Measurements from ENCODE around the gene TSC22D2. TPM values are rescaled to one million over a fixed set of nuclear protein-coding genes. Genes with fewer than 3 reads are reported as not detected.

The TSC22D2 gene
- total RNA-seq, 4 donors from 2014 or later: 8.5 to 20.0 (median 15.2) TPM

DNA sequence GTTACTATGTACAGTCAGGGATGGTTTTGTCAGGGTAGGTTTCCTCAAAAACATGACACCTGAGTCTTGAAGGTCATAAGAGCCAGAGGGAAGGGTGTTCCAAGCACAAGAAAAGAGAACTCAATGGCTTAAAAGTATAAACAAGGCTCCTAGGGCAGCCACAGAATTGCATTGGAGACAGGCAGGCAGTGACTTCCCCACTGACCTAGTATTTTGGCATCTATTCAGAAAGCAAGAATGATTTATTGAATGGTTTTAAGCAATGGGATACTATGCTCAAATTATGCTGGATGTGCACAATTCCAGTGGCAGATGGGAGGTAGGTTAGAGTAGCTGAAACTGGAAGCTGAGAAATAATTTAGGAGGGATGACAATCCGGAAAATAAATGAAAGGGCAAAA is 54.0 kb downstream of the TSC22D2 start:
- WGBS, 2 donors: 100% methylated on average over 1 of the region's 1 CpG
- H3K4me1 ChIP-seq: no peaks in the 10 kb centered on the region
- no peak for DNase-seq
- H3K4me3 ChIP-seq: no peak overlapping the region
- no peaks in the 10 kb centered on the region for H3K27me3 ChIP-seq
- H3K27ac ChIP-seq: no peak overlapping the region
- TF ChIP-seq, protein P1, sequence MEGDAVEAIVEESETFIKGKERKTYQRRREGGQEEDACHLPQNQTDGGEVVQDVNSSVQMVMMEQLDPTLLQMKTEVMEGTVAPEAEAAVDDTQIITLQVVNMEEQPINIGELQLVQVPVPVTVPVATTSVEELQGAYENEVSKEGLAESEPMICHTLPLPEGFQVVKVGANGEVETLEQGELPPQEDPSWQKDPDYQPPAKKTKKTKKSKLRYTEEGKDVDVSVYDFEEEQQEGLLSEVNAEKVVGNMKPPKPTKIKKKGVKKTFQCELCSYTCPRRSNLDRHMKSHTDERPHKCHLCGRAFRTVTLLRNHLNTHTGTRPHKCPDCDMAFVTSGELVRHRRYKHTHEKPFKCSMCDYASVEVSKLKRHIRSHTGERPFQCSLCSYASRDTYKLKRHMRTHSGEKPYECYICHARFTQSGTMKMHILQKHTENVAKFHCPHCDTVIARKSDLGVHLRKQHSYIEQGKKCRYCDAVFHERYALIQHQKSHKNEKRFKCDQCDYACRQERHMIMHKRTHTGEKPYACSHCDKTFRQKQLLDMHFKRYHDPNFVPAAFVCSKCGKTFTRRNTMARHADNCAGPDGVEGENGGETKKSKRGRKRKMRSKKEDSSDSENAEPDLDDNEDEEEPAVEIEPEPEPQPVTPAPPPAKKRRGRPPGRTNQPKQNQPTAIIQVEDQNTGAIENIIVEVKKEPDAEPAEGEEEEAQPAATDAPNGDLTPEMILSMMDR (IDR thresholded peaks at IDR 0.05): no peak
- intact Hi-C loops (cut with DNase I): no loop called here
- H3K9me3 ChIP-seq: no peaks in the 10 kb centered on the region
- H3K36me3 ChIP-seq: peaks cover 0 to 32% (median 9%) of the 10 kb centered on the region in 3 donors

DNA sequence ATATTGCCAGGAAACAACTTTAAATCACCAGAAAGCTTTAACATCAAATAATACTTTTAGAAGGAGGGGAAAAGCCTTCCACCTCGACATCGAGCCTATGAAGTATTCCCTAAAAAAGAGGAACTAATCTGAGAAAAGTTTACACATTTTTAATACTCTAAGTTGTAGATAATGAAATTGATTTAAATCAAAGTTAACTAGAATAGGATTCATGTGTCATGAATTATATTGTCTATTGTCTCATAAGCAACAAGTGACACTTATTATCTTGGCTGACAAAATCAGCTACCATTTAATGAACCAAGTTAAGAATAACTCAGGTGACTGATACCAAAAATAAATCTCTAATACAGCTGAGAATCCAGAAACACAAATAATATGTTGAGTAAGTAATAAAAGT is 56.6 kb downstream of the TSC22D2 start:
- 77 to 88% methylated on average over 2 of the region's 2 CpGs for WGBS, 2 donors
- no peak for TF ChIP-seq POLR2A (IDR thresholded peaks at IDR 0.05)
- TF ChIP-seq, protein P1 (IDR thresholded peaks at IDR 0.05): no peak
- intact Hi-C loops (cut with DNase I): no loop called here

DNA sequence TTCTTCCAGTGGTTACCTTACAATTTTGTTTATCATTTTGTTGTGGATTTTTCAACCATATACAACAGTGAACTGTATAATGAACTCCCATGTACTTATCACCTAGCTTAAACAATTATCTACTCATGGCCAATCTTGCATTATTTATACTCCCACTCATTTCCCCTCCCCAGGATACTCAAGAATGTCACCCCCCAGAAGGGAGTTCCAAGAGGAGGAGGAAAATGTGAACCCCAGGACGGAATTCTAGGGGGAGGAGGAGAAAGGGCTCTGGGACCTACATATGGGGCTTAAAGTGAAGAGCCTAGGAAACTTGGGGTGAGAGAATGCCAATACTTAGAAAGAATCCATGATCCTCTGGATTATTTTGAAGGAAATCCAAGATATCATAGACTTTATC is 59.3 kb downstream of the TSC22D2 start:
- intact Hi-C loops (cut with DNase I): no loop called here

More for the DNA sequence above, 56.6 kb downstream of the TSC22D2 start:
- Histone ChIP-seq H3K9me3 (no peaks in the 10 kb centered on the region), H3K36me3 (peaks cover 0 to 6% (median 0%) of the 10 kb centered on the region in 3 donors), H3K27me3 (no peaks in the 10 kb centered on the region), H3K27ac (no peak overlapping the region), H3K4me3 (no peak overlapping the region), H3K4me1 (peaks cover 0 to 11% (median under 1%) of the 10 kb centered on the region in 3 donors)
- DNase-seq: no peak

DNA sequence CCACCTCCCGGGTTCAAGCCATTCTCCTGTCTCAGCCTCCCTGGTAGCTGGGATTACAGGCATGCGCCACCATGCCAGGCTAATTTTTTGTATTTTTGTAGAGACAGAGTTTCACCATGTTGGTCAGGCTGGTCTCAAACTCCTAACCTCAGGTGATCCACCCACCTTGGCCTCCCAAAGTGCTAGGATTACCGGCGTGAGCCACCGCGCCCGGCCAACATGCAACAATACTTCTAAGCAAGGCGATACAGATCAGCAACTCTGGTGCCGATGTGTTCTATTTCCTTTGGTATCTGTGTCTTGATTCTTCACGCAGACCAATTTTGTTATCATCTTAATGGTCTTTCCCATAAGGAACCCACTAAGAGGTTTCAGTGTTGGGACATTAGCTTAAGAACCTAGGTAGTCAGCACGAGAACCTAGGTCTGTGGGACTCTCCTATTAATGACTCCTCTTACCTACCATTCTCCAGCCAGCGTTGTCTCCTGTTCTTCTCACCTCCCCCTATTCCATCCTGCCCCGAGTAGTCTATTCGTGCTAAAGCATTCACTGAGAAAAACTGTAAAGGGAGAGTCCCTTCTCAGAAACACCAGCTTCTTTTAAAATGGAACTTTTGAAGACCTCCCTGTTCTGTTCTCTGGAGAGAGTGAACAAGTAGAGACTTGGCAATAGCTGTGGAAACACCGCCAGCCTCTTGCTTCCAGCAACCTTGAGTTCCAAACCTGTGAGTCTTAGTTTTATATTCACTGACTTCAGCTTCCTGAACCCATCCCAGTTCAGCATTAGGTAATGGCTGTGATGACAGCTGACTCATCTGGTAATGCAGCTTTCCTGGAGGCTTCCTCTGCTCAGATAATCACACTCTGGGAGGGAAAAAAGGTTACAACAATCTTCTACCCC is 61.2 kb downstream of the TSC22D2 start:
- intact Hi-C loops (cut with DNase I): no loop called here
- Histone ChIP-seq H3K4me1 (peaks cover 4 to 22% (median 4%) of the 10 kb centered on the region in 3 donors), H3K27me3 (no peaks in the 10 kb centered on the region), H3K36me3 (no peaks in the 10 kb centered on the region), H3K27ac (peak overlapping the region; percentile 76 to 89 (median 82)), H3K9me3 (no peaks in the 10 kb centered on the region), H3K4me3 (no peak overlapping the region)
- TF ChIP-seq, protein P1 (IDR thresholded peaks at IDR 0.05): no peak
- peak in 2 of 4 donors; percentile 9 to 39 for TF ChIP-seq POLR2A (IDR thresholded peaks at IDR 0.05)
- DNase-seq: no peak
- 67 to 72% methylated on average over 13 to 15 of the region's 15 CpGs for WGBS, 2 donors

More for the DNA sequence above, 59.3 kb downstream of the TSC22D2 start:
- H3K27ac ChIP-seq: no peak overlapping the region
- DNase-seq: no peak
- WGBS, 2 donors: 89 to 100% methylated on average over 1 of the region's 1 CpG
- H3K4me3 ChIP-seq: no peak overlapping the region
- no peaks in the 10 kb centered on the region for H3K27me3 ChIP-seq
- H3K9me3 ChIP-seq: no peaks in the 10 kb centered on the region
- TF ChIP-seq POLR2A (IDR thresholded peaks at IDR 0.05): no peak
- TF ChIP-seq, protein P1 (IDR thresholded peaks at IDR 0.05): no peak
- peaks cover 4 to 22% (median 4%) of the 10 kb centered on the region in 3 donors for H3K4me1 ChIP-seq
- no peaks in the 10 kb centered on the region for H3K36me3 ChIP-seq
